Hypothalamus (tissue), 51 donors: ENCODE measurements around the gene SLC38A11.
"Not testable (repeated sequence)": the region's sequence is repeated elsewhere in the genome, so short reads cannot be mapped to it uniquely, and the experiment has no call there.

Source experiments
- DNase-seq, 51 donors: peaks; one replicate each; lab custom pipeline; 2025; lab: John Stamatoyannopoulos, UW

SLC38A11 gene

DNA sequence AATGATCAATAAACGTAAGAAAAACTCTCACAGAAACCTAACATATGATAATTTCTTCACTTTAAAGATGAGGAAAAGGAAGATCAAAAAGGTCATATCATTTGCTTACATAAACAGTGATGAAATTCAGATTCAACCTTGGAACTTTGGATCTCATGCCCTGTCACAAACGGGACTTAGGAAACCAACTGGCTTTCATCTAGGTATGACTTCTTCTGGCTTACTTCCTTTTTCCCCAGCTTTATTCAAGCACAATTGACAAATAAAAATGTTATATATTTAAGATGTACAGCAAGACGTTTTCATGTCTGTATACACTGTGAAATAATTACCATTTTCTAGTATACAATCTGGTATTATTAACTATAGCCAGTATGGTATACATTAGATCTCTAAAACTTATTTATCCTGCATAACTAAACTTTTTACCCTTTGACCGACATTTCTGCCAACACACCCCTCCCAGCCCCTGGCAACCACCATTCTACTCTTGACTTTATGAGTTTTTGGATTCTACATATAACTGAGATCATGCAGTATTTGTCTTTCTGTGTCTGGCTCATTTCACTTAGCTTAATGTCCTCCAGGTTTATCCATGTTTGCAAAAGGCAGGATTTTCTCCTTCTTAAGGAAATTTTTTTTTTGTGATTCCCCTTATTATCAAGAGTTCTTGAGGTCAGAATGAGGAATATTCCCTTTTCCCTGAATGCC lies 67.7 kb downstream of the SLC38A11 start:
- DNase-seq = no peak

DNA sequence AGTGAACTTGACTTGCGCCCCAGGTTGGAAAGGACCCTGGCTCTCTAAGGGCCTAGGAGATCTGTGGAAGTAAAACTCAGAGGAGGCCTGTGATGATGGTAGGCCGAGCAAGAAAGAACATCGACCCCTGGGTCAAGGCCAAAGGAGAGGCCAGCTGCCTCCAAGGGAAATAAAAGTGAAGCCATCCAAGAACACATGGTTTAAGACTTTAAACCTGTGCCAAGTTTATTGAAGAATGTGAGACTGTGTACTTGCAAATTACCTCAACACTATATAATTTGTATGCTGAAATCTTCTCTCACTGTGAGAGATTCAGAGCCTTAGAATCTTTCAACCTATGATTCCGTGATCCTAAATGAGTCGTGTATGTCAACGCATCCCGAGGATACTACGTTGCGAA lies 73.0 kb downstream of the SLC38A11 start:
- no peak for DNase-seq

DNA sequence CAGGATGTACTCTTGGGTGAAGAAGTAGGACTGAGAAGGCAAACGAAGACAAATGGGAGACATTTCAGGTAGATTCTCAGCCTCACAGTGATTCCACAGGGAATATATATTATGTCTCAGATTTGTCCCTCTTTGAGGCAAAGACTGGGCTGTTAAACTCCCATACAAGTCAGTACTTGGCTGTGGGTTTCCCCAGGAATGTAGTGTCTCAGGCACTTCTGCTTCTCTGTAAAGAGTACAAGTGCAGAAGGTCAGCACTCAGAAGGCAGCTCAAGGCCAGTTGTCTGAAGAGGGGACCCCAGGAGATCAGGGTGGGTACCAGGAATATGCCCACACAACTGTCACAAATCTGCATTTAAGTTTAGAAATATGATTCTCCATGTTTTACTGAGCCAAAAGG lies 73.8 kb downstream of the SLC38A11 start:
- DNase-seq = no peak

- no peak for DNase-seq
These were observed 75.3 kb downstream of the SLC38A11 start for GRCh38 chr2:164879901-164880535.

GRCh38 chr2:164877927-164878326 lies 77.4 kb downstream of the SLC38A11 start:
- no peak for DNase-seq

DNA sequence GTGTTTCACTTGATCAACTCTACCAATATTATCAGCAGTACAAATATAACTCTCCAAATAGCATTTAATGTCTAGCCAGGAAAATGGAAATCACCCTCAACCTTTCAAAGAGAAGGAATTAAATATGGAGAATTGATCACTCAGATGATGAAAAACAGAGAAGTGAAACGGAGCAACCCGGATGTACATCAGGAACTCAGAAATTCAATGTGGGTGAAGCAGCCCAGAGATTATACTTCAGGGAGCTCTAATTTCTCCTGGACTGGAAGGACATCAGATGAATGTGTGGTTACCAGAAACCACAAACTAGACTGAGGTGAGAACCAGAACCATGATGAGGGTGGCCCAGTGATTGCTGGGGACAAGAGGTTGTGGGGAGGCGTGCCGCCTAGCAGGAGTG lies 78.2 kb downstream of the SLC38A11 start:
- no peak for DNase-seq

DNA sequence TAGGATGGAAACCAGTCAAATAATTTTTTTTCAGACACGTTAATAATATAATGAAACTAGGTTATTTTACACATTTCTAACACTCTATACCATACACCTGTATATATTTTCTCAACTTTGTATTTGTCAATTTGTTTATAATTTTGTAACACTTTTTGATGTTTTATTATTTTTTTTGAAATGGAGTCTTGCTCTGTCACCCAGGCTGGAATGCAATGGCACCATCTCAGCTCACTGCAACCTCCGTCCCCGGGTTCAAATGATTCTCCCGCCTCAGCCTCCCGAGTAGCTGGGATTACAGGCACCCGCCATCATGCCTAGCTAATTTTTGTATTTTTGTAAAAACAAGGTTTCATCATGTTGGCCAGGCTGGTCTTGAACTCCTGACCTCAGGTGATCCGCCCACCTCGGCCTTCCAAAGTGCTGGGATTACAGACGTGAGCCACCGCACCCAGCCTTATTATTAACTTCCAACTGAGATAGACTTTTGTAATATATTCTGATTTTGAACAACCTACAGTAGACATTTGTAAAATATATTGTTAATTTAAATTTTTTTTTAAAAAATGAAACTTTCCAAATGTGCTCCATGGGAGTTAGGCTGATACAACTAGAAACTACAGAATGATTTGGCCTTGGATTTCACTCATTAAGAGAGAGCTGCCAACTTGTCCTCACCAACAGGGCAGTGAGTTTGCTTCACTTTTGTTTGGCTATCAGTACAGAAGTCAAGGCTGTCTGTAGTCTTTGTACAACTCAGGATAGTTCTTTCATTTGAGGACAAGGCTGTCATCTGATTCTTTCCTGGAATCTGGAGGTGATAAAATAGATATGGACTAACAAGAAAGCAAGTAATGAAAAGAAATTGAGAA lies 79.8 kb downstream of the SLC38A11 start:
- no peak for DNase-seq

DNA sequence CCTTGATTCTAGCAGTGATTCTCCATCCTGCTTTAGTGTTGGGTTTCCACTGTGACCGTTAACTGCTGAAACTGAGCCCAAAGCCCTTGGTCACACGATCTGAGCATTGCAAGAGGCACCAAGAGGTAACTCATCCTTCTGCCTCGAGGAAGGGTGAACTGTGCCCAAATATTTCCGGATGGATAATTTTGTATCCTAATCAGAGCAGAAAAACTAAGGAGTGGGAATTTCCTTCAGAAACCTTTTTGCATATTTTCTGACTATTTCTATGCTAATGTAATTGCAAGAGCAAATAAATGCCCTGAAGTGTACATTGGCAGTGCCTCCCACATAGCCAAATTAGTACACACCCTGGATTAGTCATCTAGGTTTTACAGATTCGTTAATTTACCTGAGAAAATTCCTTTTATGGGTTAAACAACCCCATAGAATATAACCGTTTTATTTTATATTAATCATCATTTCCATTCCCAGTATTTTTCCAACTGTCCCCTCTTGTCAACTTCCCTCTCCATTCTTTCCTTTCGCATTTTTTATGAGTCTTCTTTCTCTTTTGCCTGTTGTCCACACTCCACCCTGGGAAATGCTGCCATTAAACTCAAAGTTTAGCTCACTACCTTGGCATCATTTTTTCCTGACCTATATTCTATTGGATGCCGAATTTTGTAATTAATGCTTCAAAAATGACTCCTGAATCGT lies 82.0 kb downstream of the SLC38A11 start:
- no peak for DNase-seq

GRCh38 chr2:164871404-164871803 lies 83.9 kb downstream of the SLC38A11 start:
- DNase-seq = no peak

DNA sequence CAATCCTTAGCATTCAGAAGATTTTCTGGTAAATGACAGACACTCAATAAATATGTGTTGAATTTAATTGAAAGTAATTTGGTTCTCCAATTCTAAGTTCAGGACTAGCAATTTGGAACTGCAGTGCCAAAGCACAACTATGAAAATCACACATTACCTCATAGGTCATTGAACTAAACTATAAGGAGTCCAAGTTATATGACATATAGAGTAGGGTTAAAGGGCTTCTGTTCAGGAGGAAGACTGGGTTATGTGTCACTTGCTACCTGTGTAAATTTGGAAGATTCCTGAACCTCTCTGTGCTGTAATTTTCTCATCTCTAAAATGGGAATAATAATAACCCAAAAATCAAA lies 85.9 kb downstream of the SLC38A11 start:
- no peak for DNase-seq

- no peak for DNase-seq
These were observed 86.5 kb downstream of the SLC38A11 start for GRCh38 chr2:164868563-164869419.

DNA sequence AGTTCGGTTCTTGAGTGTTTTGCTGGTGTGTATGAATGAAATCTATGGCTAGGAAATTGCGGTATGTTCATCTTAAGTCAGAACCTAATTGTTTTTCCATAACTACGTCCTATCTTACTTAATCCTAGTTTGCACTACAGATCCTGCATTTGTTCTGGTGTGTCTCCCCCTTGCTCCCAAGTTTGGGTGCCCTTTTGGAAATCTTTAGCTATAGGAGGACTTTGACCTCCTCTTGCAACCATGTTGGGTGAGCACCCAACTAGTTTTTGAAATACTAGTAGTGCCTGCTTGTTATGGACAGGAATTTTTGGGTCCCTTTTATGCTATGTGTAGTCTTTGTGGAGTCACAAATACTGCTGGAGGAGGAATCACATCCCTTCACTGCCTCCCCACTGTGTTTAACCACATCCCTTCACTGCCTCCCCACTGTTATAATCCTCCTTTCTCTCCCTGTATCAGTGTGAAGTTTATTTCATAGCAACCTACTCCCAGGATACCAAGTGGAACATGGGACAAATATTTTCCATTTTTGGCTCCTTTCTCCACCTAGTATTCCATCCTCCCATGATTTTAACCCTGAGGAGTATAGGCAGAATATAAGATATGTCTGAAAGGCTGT lies 87.4 kb downstream of the SLC38A11 start:
- DNase-seq = no peak

- DNase-seq = not testable (repeated sequence)
These were observed 88.9 kb downstream of the SLC38A11 start for GRCh38 chr2:164866381-164866780.

DNA sequence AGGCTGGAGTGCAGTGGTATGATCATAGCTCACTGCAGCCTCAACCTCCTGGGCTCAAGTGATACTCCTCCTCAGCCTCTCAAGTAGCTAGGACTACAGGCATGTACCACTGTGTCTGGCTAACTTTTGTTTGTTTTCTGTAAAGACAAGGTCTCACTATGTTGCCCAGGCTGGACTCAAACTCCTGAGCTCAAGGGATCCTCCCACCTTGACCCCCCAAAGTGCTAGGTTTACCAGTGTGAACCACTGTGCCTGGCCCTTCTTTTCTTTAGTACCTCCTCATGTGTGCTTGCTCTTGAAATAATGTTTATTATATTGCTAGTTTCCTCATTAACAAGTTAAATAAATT lies 94.7 kb downstream of the SLC38A11 start:
- DNase-seq = no peak

- DNase-seq = not testable (repeated sequence)
These were observed 95.2 kb downstream of the SLC38A11 start for GRCh38 chr2:164859906-164860693.

- no peak for DNase-seq
These were observed 96.0 kb downstream of the SLC38A11 start for GRCh38 chr2:164859251-164859818.

DNA sequence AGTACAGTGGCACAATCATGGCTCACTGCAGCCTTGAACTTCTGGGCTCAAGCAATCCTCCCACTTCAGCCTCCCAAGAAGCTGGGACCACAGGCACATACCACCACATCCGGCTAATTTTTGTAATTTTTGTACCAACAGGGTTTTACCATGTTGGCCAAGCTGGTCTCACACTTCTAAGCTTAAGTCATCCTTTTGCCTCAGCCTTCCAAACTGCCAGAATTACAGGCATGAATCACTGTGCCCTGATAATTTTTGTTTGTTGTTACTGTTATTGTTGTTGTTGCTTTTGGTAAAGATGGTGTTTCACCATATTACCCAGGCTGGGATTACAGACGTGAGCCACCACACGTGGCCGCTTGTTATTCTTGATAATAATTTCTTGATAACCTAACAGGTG lies 103.2 kb downstream of the SLC38A11 start:
- no peak for DNase-seq

DNA sequence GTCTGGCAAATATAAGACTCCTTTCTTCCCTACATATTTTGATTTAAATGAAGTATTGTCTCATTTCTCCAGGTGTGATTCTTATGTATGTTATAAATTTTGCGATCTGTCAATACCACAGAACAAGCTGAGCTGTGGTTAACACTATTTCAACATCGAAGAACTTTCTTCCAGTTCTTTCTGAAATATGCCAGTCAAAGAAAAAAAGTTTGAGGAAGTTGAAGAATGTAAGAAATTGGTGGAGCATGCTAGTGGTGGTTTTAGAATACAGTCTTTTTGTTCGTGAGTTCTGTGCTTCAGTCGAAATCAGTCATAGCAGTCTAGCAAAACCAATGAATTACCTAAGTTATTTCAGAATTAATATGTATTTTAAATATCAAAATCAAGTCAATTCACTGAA lies 105.1 kb downstream of the SLC38A11 start:
- DNase-seq = no peak

- no peak for DNase-seq
These were observed 105.8 kb downstream of the SLC38A11 start for GRCh38 chr2:164849506-164849905.
